SK-MEL-5 (cell line): ENCODE data around the gene MICAL2. TPM values are rescaled to one million over a fixed set of nuclear protein-coding genes. Genes with fewer than 3 reads are reported as not detected.

Experiments used
- DNase-seq: peaks from one replicate; pipeline ENCODE4 v3.0.0-alpha.2; 2016; ENCODE audit warnings: low read depth, low spot score
- in situ Hi-C: cut with HindIII; loops from 2 replicates; pipeline ENCODE4 v1.10.0; 2016; ENCODE audit warnings: low sequenced_read_pairs, high pct_unique_total_duplicates, low pct_unique_long_range_greater_than_20kb
- total RNA-seq: library from RNA; depleted of rRNA; stranded (reverse); fragments of >200 nt; shearing (Covaris generic); gene quantifications from 2 replicates; pipeline ENCODE4 v1.2.3, GENCODE V29; 2014

Gene MICAL2
- total RNA-seq, 1 experiment from 2014 or later = 1.2 TPM

- no peak for DNase-seq
- in situ Hi-C loops = no loop called here
Measured at GRCh38 chr11:12214751-12215150, 104.4 kb downstream of the MICAL2 start.

- no peak for DNase-seq
- in situ Hi-C loops = no loop called here
Measured at GRCh38 chr11:12215181-12215593, 104.8 kb downstream of the MICAL2 start.

- no peak for DNase-seq
- in situ Hi-C loops = no loop called here
Measured at GRCh38 chr11:12216041-12216451, 105.7 kb downstream of the MICAL2 start.

- in situ Hi-C loops = no loop called here
- peak; percentile 78 for DNase-seq
Measured at GRCh38 chr11:12216671-12217374, 106.4 kb downstream of the MICAL2 start.

GRCh38 chr11:12217879-12218278, 107.5 kb downstream of the MICAL2 start:
- in situ Hi-C loops = no loop called here
- DNase-seq = no peak

GRCh38 chr11:12218909-12219308, 108.5 kb downstream of the MICAL2 start:
- in situ Hi-C loops = no loop called here
- DNase-seq = no peak

- DNase-seq = peak; percentile 32
Measured at GRCh38 chr11:12219757-12220156, 109.4 kb downstream of the MICAL2 start.

GRCh38 chr11:12220305-12220704, 109.9 kb downstream of the MICAL2 start:
- in situ Hi-C loops = no loop called here
- no peak for DNase-seq

More at GRCh38 chr11:12219757-12220156, 109.4 kb downstream of the MICAL2 start:
- in situ Hi-C loops = no loop called here

- in situ Hi-C loops = no loop called here
- DNase-seq = no peak
Measured at GRCh38 chr11:12221051-12221535, 110.7 kb downstream of the MICAL2 start.

GRCh38 chr11:12222055-12222792, 111.8 kb downstream of the MICAL2 start:
- in situ Hi-C loops = no loop called here
- no peak for DNase-seq

- in situ Hi-C loops = no loop called here
- peak; percentile 5 for DNase-seq
Measured at GRCh38 chr11:12223771-12224536, 113.6 kb downstream of the MICAL2 start.

GRCh38 chr11:12224537-12224893, 114.1 kb downstream of the MICAL2 start:
- in situ Hi-C loops = no loop called here
- peak; percentile 98 for DNase-seq

GRCh38 chr11:12225046-12225739, 114.8 kb downstream of the MICAL2 start:
- in situ Hi-C loops = loop anchor here (25.0 kb wide), 1 partner anchor 138 kb away; no protein-coding TSS in a partner anchor

GRCh38 chr11:12226093-12226492, 115.7 kb downstream of the MICAL2 start:
- no peak for DNase-seq
- in situ Hi-C loops = loop anchor here (25.0 kb wide), 1 partner anchor 139 kb away; no protein-coding TSS in a partner anchor

More at GRCh38 chr11:12225046-12225739, 114.8 kb downstream of the MICAL2 start:
- no peak for DNase-seq

GRCh38 chr11:12229450-12230229, 119.2 kb downstream of the MICAL2 start:
- no peak for DNase-seq
- in situ Hi-C loops = loop anchor here (25.0 kb wide), 1 partner anchor 142 kb away; no protein-coding TSS in a partner anchor

GRCh38 chr11:12232160-12232559, 121.8 kb downstream of the MICAL2 start:
- in situ Hi-C loops = loop anchor here (25.0 kb wide), 1 partner anchor 145 kb away; no protein-coding TSS in a partner anchor
- no peak for DNase-seq
